NCI-H2081 treated with DMSO at 0.1 percent for 48 hours (cell line): Measurements from ENCODE around the gene PSMD6.

Experiments used
- DNase-seq: peaks from one replicate; lab custom pipeline; 2025; lab: John Stamatoyannopoulos, UW

Gene PSMD6

DNA sequence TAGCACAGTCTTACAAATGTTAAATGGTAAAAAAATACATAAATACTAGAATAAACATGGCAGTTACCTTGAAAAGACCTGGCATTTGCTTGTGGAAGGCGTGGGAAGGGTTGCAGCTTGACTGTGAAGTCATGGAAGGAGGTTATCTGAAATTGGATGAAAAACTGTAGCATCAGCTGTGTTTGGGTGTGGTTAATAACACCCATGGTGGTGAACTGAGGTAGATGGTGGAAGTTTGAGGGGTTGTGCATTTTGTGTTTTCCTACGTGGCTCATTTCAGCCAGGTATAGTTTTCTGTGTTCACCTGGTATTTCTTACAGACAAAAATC, 46.5 kb downstream of the PSMD6 start:
- DNase-seq: no peak

DNA sequence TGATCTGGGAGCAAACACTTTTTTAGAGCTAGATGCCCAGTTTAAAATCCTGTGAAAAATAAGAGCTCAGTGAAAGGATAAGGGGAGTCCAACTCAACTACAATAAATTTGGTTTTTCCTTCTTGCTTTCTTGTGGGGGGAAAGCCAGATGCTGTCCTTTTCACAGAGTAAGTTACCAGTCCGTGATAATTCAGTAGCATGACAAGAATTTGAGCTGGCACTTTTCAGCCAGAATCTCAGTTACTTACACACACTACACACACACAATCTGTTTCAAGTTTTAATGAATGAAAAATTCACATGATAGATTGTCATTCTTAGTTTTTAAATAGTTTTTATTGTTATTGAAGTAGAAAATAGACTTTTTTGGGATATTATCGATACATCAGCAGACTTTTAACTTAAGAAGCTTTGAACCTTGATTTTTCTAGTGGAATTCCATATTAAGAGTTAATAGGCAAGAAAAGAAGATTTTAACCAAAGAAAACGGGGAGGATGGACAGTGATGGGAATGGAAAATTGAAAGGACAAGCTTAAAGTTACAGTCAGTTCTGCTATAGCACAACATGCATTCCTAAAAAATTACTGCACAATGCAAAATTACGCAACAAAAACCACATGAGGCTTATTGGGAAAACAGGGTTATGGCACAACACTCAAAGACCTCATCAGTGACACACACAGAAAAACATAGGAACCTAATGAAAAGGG, 47.0 kb downstream of the PSMD6 start:
- DNase-seq: no peak

DNA sequence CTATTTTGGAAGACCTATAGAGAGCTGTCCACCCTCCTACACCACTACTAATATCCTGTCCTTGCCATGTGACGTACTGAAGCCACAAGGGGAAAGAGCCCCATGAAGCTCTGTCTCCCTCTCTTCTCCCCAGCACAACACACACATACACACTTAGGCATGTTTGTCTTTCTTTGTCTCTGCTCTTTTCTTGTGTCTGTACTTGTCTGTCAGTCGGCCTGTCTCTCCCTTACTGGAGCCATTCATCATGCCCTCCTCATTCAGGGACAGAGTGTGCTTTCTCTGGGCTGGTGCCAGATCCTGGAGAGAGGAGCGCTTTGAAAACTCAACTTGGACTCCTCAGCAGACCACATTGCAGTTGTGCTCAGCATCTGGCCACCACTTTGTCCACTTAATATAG, 47.6 kb downstream of the PSMD6 start:
- DNase-seq: no peak

DNA sequence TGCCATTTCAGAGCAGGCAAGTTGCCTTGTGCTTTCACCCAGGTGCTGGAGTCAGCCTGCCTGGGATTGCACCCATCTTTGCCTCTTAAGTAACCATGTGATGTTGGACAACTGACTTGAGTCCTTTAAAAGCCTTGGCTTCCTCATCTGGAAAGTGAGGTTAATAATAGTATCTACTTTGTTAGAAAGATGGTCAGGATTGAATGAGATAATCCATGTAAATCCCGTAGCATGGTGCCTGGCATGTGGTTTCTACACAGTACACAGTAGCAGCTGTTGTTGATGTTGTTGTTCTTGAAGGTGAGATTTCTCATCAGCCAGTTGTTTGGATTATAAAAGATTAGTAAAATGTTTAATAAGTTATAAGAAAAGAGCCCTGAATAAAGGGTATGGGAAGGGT, 48.8 kb downstream of the PSMD6 start:
- DNase-seq: no peak

DNA sequence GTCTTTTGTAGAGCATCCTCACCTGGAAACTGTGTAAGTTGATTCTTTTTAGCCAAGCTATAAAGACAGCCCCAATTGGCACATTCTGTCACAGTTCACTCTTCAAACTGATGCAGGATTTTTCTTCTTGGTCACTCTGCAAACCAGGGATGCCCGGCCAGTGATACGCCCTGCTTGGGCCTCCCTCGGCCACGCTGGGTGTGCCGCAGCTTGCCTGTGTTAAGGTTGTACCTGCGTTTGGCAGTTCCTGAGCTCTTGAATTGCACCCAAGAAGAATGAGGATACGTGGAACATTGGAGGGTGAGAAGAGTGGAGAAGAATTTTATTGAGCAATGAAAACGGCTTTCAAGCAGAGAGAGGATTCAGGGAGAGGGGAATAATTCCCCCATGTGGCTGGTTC, 49.9 kb downstream of the PSMD6 start:
- DNase-seq: no peak

DNA sequence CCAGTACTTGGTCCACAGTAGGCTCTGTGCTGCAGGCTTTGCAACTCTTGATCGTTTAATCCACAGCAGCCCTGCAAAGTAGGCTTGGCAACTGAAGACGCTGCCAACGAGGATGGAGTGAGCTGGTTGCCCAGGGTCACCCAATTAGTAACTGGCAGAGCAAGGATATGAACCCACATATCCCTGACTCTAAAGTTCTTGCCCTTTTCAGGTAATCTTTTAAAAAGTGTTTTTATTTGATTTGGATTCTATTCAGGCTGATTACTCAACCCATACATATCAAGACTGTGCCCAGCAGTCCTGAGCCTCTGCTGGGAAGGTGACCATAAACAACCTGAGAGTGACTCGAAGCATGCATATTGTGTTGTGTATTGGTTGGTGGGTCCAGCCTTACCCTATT, 50.3 kb downstream of the PSMD6 start:
- no peak for DNase-seq

DNA sequence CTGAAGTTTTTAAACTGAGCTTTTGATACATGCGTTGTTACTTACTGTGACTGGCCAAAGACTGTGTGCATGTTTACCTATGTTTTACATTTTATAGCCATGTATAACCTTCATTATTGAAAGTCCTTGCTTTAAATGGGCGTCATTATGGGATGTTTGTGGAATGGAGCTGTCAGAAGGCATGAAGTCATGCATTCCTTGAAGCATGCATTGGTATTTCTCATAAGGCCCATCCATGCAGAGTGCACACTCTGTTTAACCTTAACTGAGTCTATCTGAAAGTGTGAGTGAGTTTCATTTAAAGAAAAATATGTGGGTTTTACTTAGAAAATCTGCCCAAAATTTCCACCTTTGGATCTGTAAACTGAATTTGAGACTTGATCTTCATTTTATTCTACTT, 51.1 kb downstream of the PSMD6 start:
- no peak for DNase-seq

DNA sequence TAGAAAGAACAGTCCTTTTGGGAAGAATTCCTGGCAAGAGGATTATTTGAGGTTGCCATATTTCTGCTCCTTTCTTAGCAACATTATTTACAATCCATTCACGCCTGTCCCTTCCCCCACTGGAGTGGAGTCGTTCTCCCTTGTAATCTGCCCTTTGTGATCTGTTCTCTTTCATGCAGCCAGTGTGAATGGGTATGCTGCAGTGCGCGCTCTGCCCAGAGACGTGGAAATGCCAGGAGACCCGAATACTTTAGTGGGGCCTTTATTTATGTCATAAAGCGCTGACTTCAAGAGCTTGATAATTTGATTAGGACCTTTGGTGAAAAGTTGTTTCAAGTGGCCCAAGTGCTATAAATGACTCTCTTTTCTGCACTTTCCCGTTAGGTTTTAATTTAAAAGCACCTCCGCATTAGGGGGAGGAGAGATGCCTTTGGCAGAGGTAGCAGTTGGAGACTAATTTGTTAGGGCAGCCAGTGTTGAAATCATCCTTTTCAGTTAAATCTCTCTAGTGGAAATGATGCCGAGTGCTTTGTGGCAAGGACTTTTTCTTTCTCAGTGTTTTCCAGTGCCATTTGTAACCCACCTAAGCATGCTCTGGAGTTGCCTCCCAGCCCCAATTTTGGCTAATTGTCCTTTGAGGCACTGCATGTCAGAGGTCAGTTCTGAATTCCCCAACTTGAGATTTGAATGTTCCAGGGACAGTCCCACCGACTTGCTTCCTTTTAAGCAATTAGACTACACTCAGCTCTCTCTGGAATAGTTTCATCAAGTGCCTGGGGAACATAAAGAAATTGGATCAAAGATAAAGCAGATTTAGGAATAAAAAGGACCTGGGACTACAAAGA, 52.4 kb downstream of the PSMD6 start:
- no peak for DNase-seq

DNA sequence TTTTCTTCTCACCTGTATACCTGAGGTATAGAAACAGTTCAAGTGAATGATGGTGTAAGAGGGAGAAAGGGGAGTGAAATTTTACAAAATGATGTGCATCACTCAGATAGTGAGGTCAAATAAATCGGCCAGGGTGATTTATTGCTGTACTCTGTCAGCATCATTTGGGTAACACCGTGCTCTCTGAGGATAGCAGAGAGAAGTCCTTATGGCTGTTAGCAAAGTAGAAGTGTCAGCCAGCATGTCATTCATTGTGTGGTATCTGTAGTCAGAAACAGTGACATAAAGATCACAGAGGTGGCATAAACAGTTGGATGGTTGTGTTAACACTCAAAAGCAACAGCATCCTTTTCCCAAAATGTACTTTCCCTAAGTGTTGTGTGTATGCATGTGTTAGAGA, 53.4 kb downstream of the PSMD6 start:
- no peak for DNase-seq

DNA sequence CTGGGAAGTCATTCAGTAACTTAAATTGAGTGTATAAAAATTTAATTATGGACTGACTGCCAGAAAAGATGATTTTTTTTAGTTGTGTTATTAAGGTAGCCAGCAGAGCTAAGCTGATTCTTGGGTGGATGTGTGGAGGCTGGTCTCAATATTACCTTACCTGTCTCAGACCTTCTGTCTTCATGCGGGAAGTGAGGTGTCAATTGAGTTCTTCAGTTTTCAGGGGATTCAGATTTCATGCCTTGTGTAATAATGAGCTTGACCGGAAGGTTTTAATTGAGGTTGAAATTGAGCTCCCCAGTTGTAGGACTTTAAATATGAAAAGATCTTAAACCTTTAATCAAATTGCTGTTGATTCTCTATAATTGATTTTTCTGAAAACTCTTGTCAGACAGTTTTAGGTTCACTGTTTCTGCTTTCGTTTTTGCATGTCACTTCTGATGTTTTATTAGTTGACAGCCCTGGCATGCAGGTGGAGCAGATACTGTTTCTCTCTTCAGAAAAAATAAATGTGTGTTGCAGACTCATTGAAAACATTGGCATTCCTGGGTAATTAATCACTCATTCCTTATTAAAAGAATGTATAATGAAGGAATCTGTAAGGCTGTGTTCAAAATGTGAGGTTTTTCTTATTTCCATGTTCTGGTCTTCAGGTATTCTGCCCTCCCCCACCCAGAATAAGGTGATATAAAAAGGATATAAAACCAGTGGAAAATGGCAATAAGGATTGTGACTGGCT, 54.5 kb downstream of the PSMD6 start:
- no peak for DNase-seq

DNA sequence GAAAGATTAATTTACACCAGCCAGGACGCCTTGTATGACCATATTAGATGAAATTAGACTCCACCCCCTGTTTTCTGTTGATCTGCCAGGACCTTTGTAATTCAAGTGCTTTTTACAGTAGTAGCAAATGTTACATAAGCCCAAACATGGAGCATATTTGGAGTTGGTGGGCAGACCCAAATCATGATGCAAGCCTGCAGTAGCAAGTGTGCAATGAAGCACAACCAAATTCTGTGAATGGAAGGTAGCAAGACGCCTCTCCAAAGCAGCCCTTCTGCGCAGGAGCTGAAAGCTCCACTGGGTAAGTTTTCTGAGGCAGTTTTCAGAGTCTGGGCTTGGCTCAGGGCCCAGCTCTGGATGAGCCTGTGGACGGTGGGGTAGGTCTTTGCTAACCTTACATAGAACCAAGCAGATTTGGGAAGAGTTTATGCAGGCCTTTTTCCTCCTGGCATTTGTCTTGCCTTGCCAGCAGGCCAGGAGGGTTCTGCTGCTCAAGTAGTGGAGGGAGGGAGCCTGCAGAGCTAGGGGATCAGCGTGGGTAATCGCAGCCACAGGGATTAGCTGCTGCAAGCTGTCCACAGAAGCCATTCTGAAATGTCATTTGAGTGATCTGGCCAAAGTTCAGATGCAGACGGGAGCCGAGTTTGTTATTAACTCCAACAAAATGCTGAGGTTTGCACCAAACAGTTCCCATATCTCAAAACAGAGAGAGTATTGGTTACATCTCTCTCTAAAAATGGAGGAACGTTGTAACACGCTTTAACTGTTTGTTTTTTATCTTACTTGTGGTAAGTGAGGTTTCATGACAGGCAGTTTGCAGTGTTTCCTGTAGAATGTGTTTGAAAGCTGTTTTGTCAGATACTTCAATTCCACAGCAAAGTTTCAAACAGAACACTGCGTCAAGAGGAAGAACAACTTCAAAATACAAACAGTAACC, 55.4 kb downstream of the PSMD6 start:
- no peak for DNase-seq

DNA sequence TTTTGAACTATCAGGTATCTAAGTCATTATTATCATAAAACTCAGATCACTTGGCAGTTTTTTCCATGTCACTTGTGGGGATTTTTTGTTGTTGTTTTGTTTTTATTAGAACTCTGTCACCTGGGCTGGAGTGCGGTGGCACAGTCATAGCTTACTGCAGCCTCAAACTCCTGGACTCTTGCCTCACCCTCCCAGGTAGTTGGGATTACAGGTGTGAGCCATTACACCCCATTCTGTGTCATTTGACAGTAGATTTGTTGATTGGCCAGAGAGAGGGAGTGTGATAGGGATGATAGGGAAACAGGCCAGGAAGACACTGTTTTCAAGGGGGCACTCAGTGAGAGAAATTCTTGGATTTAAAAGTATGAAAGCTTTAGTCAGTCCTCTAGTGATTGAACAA, 56.4 kb downstream of the PSMD6 start:
- DNase-seq: no peak

DNA sequence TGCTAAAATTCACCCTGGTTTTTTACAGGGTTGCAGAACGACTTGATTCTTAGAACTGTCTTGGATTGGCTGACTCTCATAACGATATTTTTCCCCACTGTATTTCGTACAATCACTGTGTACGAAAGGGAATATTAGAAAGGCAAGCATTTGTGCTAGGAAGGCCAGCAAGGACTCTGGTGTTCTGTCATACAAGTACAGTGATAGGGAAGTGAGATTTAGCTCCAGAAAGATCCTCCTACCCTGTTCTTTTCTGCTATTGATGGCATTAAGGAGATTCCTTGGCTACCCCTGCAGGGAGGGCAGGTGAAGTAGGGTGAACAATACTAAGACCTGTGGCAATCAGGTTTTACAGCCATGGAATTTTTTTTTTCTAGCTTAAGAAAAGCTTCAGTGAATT, 57.3 kb downstream of the PSMD6 start:
- DNase-seq: no peak

DNA sequence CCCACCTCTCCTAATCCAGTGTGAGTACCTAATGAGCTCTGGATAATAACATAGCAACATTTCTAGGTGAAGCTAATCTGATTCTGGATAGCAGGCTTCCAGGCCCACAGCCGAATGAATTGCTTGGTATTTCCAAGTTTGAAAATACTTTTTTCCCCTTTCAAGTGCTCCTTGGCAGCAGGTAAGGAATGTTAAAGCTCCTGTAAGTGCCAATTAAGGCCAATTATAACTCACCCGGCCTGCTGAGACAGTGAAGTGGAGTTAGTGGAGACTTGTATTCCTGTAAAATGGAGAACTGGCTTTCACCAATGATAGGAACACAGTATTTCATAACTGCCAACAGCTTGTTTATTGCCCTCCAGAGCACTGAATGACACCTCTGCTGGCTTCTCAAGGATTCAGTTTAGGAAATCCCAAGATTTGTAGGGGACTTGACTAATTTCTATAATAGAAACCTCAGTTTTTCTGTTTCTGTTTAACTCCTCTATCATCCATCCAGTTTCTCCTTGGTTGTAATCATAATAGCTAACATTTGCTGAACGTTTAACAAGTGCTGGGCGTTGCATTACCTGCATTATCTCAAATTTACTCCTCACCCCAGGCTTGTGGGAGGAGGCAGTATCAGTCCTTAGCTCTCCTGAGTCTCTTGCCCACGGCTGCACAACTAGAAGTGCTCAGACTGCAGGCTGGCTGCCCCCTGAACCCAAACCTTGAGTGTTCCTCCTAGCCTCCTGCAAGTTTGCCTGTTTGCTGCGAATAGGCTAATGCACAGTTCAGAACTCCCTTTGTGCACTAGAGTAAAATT, 58.4 kb downstream of the PSMD6 start:
- no peak for DNase-seq

DNA sequence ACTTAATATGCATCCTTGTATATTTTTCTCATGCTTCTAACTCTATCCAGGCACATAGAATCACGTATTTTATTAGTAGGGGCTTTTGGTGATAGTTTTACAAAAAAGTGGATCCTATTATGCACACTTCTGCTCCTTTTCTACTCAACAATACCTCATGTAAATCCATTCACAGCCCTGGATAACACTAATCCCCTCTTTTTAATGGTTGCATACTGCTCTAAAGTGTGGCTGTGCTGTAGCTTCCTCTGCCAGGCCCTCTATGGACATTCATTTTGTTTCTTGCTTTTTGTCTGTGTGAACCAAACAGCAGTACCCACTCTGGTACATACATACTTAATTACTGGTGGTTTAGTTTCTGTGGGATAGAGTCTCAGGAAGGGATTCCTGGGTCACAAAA, 59.8 kb downstream of the PSMD6 start:
- no peak for DNase-seq

DNA sequence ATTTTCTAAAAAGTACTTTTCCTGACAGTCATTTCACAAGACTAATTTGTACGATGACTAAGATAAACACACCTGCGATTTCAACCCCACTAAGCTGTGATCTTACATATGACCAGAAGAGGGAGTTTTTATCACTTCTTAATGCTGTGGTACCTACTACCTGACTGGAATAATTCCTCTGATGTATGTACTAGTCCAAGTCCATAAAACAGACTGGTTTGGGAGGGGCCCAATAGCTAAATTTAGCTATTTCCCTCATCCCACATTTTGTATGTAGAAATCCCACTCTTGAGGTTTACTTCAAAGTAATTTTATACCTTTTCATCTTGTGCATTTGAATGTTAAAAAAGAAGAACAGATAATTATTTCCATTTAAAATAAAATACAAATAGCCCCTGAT, 61.4 kb downstream of the PSMD6 start:
- no peak for DNase-seq
